ENCODE measurements around the gene ARSA.

ARSA gene

DNA sequence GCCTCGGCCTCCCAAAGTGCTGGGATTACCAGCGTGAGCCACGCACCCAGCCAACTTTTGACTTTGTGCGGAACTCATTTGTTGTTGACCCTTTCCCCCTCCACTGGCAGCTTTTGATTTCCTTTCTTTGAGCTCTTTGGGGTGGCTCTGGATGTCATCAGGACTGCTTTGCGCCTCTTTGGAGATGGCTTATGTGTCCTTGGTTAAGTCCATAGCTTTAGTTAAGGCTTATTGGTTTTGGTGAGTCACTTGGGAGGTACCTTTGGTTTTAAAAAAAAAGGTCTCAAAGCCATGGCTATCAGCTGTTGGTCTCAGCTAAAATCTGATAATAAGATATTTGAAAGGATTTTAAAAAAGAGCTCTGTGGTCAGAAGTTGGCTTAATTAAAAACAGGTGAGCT lies 5.1 kb upstream of the ARSA start:
- no peak overlapping the region for H3K4me3 ChIP-seq (ENCODE audit: control insufficient read depth, low read depth, low read length)
- no peak for TF ChIP-seq CTCF (conservative IDR thresholded peaks at IDR 0.05; ENCODE audit: control insufficient read depth, insufficient read depth, low read depth, low read length)
- DNase-seq (ENCODE audit: low read depth): no peak

DNA sequence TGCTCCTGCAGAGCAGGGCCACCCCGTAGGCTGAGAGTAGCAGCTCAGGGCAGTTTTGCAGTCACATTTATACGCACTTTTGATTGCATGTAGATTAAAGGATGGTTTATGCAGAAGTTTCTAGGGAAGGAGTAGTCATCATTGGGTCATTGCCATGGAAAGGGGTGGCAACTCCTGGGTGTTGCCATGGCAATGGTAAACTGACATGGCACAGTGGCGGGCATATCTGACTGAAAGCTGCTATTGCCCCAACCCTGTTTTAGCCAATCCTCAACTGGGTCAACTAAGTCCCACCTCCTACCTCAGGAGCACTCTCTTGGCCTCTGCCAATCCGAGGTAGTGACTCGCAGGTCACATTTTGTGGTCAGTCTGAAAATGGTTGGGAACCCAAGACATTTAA lies 2.4 kb upstream of the ARSA start:
- no peak overlapping the region for H3K4me3 ChIP-seq (ENCODE audit: control insufficient read depth, low read depth, low read length)
- no peak for TF ChIP-seq CTCF (conservative IDR thresholded peaks at IDR 0.05; ENCODE audit: control insufficient read depth, insufficient read depth, low read depth, low read length)
- peak; percentile 18 for DNase-seq (ENCODE audit: low read depth)

- TF ChIP-seq CTCF (conservative IDR thresholded peaks at IDR 0.05; ENCODE audit: control insufficient read depth, insufficient read depth, low read depth, low read length): no peak
- no peak for DNase-seq (ENCODE audit: low read depth)
- peak overlapping the region; percentile 71 for H3K4me3 ChIP-seq (ENCODE audit: control insufficient read depth, low read depth, low read length)
Observed at GRCh38 chr22:50628543-50629134, 687 bp upstream of the ARSA start.

DNA sequence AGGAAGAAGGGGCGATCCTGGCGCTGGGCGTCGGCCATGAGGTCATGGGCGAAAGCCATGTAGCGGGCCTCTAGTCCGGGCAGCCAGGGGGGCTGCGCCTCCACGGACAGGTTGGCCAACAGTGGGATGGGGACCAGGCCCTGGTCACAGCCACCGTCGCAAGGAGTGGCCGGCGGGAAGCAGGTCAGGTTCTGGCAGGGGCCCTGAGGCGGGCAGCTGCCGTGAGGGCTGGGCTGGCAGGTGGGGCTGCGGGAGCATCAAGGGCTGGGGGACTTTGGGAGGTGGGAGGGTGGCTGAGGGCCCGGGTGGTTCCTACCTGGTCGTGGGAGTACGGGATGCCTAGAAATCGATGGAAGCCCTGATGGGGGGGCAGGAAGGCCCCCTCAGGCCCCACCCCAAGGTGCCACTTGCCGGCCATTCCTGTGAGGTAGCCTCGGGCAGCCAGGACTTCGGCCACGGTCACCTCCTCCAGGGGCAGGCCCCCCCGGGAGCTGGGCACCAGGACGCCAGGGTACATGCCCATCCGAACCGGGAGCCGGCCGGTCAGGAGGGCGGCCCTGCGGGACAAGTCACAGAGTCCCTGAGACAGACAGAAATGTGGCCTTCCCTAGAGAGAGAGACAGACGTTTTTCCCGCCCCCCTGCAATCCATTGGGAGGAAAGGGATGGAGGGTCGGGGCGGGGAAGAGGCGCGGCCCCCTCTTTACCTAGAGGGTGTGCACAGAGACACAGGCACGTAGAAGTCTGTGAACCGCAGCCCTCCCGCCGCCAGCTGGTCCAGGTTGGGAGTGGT lies 906 bp downstream of the ARSA start:
- DNase-seq (ENCODE audit: low read depth): no peak
- H3K4me3 ChIP-seq (ENCODE audit: control insufficient read depth, low read depth, low read length): peak overlapping the region; percentile 71
- no peak for TF ChIP-seq CTCF (conservative IDR thresholded peaks at IDR 0.05; ENCODE audit: control insufficient read depth, insufficient read depth, low read depth, low read length)

DNA sequence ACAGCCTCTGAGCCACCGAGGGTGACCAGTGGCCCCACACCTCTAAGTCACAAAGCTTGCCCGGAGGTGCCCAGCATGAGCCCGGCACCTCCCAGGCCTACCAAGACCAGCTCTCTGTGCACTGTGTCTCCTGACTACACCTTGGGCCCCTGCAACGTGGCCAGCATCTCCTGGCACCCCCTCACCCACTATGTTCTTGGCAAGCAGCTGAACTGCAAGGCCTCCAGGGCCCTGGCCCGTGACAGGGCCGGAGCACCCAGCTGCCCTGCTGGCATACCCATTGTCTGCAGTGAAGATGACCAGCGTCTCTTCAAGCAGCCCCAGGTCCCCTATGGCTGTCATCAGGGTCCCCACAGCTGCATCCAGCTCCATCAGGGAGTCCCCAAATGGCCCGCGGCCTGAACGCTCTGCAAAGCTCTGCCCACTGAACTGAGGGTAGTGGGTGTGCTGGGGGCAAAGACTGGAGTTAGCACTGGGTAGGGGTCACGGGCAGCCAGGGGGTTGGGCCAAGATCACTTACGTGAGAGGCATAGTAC lies 1.6 kb downstream of the ARSA start:
- DNase-seq (ENCODE audit: low read depth): no peak
- no peak overlapping the region for H3K4me3 ChIP-seq (ENCODE audit: control insufficient read depth, low read depth, low read length)
- no peak for TF ChIP-seq CTCF (conservative IDR thresholded peaks at IDR 0.05; ENCODE audit: control insufficient read depth, insufficient read depth, low read depth, low read length)

DNA sequence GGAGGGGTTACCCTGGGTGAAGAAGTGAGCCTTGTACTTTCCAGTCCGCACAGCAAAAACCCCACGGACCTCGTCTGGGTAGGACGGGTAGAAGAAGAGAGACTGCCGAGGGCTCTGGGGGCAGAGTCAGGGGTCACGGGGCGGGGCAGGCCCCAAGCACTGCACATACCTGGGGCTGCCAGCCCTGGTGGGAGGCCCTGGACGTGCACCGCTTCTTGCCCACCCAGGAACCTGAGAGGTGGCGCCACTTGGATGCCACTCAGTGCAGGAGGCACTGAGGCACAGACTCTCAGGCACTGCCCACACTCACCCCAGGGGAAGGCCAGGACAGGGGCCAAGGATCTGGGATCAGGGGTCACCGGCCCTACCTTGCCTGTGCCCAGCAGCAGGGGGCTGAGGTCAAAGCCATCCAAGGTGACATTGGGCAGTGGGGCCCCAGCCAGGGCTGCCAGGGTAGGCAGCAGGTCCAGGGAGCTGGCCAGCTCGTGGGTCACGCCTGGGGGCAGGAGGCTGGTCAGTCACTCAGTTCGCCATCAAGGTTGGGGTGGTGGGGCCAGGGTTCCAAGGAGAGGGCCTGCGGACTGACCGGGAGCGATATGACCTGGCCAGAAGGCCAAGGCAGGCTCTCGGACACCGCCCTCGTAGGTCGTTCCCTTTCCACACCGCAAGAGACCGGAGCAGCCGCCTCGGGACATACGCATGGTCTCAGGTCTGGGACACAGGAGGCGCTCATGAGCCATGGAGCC lies 2.2 kb downstream of the ARSA start:
- TF ChIP-seq CTCF (conservative IDR thresholded peaks at IDR 0.05; ENCODE audit: control insufficient read depth, insufficient read depth, low read depth, low read length): peak; percentile 3
- H3K4me3 ChIP-seq (ENCODE audit: control insufficient read depth, low read depth, low read length): no peak overlapping the region
- no peak for DNase-seq (ENCODE audit: low read depth)
